Mesothelial cell of epicardium (in vitro differentiated cells): ENCODE data around the gene OLFML3. TPM values are rescaled to one million over a fixed set of nuclear protein-coding genes. Genes with fewer than 3 reads are reported as not detected.

Experiments
- DNase-seq, 2 experiments: peaks; one replicate each; pipeline ENCODE4 v3.0.0; 2021; ENCODE audit warnings: low spot score in 2 of 2; ENCODE audit not compliant: unreplicated experiment in 2 of 2
- H3K27ac Mint-ChIP-seq: 2 replicates; pipeline ENCODE4 v1.8.0; 2021; ENCODE audit warnings: mixed read lengths
- H3K27me3 Mint-ChIP-seq: 2 replicates; pipeline ENCODE4 v1.8.0; 2021; ENCODE audit warnings: low read depth, mixed read lengths
- H3K36me3 Mint-ChIP-seq: 2 replicates; pipeline ENCODE4 v1.8.0; 2021; ENCODE audit warnings: mixed read lengths
- H3K4me1 Mint-ChIP-seq: 2 replicates; pipeline ENCODE4 v1.8.0; 2021; ENCODE audit warnings: mixed read lengths
- H3K4me3 Mint-ChIP-seq: 2 replicates; pipeline ENCODE4 v1.8.0; 2021; ENCODE audit warnings: mild to moderate bottlenecking, moderate library complexity, mixed read lengths
- H3K9me3 Mint-ChIP-seq: 2 replicates; pipeline ENCODE4 v1.8.0; 2021; ENCODE audit warnings: mixed read lengths
- total RNA-seq: library from RNA; stranded (reverse); gene quantifications from 3 replicates; pipeline ENCODE4 v1.2.1, GENCODE V29; 2021
- TF ChIP-seq, protein P1 (sequence below): fragments of 200-600 bp; sonication (generic); IDR thresholded peaks from one replicate; pipeline ENCODE4 v1.5.0; 2021; ENCODE audit warnings: antibody characterized with exemption; ENCODE audit not compliant: unreplicated experiment

Gene OLFML3
- total RNA-seq, 1 donor from 2014 or later: 115 TPM

DNA sequence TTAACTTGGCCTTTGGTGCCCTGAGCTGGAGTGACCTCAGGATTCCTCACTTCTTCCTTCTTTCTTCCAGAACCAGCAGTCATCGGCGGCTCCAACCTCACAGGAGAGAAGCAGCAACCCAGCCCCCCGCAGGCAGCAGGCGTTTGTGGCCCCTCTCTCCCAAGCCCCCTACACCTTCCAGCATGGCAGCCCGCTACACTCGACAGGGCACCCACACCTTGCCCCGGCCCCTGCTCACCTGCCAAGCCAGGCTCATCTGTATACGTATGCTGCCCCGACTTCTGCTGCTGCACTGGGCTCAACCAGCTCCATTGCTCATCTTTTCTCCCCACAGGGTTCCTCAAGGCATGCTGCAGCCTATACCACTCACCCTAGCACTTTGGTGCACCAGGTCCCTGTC, 6.3 kb upstream of the OLFML3 start:
- Mint-ChIP-seq H3K9me3 (no peaks in the 10 kb centered on the region), H3K4me3 (no peak overlapping the region), H3K27me3 (no peaks in the 10 kb centered on the region), H3K36me3 (peaks cover 30% of the 10 kb centered on the region), H3K27ac (no peak overlapping the region), H3K4me1 (peaks cover 24% of the 10 kb centered on the region)
- no peak for DNase-seq
- TF ChIP-seq, protein P1, sequence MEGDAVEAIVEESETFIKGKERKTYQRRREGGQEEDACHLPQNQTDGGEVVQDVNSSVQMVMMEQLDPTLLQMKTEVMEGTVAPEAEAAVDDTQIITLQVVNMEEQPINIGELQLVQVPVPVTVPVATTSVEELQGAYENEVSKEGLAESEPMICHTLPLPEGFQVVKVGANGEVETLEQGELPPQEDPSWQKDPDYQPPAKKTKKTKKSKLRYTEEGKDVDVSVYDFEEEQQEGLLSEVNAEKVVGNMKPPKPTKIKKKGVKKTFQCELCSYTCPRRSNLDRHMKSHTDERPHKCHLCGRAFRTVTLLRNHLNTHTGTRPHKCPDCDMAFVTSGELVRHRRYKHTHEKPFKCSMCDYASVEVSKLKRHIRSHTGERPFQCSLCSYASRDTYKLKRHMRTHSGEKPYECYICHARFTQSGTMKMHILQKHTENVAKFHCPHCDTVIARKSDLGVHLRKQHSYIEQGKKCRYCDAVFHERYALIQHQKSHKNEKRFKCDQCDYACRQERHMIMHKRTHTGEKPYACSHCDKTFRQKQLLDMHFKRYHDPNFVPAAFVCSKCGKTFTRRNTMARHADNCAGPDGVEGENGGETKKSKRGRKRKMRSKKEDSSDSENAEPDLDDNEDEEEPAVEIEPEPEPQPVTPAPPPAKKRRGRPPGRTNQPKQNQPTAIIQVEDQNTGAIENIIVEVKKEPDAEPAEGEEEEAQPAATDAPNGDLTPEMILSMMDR: no peak

DNA sequence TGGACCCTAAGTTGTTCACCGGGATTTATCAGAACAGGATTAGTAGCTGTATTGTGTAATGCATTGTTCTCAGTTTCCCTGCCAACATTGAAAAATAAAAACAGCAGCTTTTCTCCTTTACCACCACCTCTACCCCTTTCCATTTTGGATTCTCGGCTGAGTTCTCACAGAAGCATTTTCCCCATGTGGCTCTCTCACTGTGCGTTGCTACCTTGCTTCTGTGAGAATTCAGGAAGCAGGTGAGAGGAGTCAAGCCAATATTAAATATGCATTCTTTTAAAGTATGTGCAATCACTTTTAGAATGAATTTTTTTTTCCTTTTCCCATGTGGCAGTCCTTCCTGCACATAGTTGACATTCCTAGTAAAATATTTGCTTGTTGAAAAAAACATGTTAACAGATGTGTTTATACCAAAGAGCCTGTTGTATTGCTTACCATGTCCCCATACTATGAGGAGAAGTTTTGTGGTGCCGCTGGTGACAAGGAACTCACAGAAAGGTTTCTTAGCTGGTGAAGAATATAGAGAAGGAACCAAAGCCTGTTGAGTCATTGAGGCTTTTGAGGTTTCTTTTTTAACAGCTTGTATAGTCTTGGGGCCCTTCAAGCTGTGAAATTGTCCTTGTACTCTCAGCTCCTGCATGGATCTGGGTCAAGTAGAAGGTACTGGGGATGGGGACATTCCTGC, 3.9 kb upstream of the OLFML3 start:
- Mint-ChIP-seq H3K27ac (peak overlapping the region; percentile 73), H3K36me3 (peaks cover 8% of the 10 kb centered on the region), H3K4me1 (peaks cover 47% of the 10 kb centered on the region), H3K27me3 (no peaks in the 10 kb centered on the region), H3K9me3 (no peaks in the 10 kb centered on the region), H3K4me3 (no peak overlapping the region)
- TF ChIP-seq, protein P1: no peak
- DNase-seq: no peak

DNA sequence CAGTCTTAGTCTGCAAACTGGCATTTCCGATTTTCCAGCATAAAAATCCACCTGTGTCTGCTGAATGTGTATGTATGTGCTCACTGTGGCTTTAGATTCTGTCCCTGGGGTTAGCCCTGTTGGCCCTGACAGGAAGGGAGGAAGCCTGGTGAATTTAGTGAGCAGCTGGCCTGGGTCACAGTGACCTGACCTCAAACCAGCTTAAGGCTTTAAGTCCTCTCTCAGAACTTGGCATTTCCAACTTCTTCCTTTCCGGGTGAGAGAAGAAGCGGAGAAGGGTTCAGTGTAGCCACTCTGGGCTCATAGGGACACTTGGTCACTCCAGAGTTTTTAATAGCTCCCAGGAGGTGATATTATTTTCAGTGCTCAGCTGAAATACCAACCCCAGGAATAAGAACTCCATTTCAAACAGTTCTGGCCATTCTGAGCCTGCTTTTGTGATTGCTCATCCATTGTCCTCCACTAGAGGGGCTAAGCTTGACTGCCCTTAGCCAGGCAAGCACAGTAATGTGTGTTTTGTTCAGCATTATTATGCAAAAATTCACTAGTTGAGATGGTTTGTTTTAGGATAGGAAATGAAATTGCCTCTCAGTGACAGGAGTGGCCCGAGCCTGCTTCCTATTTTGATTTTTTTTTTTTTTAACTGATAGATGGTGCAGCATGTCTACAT, 2.5 kb upstream of the OLFML3 start:
- peaks cover 59% of the 10 kb centered on the region for H3K4me1 Mint-ChIP-seq
- no peak for DNase-seq
- H3K27ac Mint-ChIP-seq: peak overlapping the region; percentile 70
- H3K9me3 Mint-ChIP-seq: no peaks in the 10 kb centered on the region
- TF ChIP-seq, protein P1: peak; percentile 53
- no peaks in the 10 kb centered on the region for H3K27me3 Mint-ChIP-seq
- no peak overlapping the region for H3K4me3 Mint-ChIP-seq
- peaks cover 9% of the 10 kb centered on the region for H3K36me3 Mint-ChIP-seq

DNA sequence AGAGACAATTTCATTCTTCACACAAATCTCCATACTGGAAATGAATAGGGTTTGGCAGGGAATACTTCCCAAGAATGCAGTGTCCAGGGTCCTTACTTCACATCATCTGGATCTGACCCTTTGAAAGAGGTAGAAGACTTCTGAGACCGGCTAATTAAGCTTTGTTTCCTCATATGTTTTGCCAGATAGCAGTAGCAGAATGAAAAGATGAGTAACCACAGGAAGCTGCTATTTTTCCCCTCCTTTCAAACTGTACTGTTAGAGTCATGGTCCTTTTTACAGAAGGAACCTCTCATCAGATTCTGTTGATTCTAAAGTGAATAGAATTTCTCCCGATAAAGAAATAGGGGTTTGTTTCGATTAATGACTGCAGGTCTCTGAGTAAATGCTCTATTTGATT, 1.4 kb upstream of the OLFML3 start:
- TF ChIP-seq, protein P1: no peak
- no peak overlapping the region for H3K4me3 Mint-ChIP-seq
- H3K27me3 Mint-ChIP-seq: no peaks in the 10 kb centered on the region
- peaks cover 6% of the 10 kb centered on the region for H3K36me3 Mint-ChIP-seq
- no peak for DNase-seq
- H3K27ac Mint-ChIP-seq: peak overlapping the region; percentile 98
- H3K9me3 Mint-ChIP-seq: no peaks in the 10 kb centered on the region
- H3K4me1 Mint-ChIP-seq: peaks cover 70% of the 10 kb centered on the region

DNA sequence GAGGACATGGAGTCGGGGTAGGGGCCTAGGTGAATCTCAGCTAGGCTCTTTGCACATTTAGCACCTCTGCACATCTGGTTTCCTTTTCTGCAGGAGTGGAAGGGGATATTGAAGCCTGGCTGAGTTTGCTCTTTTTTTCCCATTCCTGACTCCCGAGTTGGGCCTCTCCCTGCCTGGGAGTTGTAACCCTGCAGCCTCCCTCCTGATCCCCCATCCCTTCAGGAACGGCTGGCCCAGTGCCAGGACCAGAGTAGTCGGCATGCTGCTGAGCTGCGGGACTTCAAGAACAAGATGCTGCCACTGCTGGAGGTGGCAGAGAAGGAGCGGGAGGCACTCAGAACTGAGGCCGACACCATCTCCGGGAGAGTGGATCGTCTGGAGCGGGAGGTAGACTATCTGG, 836 bp downstream of the OLFML3 start:
- H3K4me1 Mint-ChIP-seq: peaks cover 85% of the 10 kb centered on the region
- peak; percentile 76 to 82 for DNase-seq
- H3K4me3 Mint-ChIP-seq: peak overlapping the region; percentile 73
- TF ChIP-seq, protein P1: no peak
- no peaks in the 10 kb centered on the region for H3K27me3 Mint-ChIP-seq
- peaks cover 2% of the 10 kb centered on the region for H3K36me3 Mint-ChIP-seq
- no peaks in the 10 kb centered on the region for H3K9me3 Mint-ChIP-seq
- peak overlapping the region; percentile 98 for H3K27ac Mint-ChIP-seq
